H4 (cell line): ENCODE results near the gene EMC10. TPM values are rescaled to one million over a fixed set of nuclear protein-coding genes. Genes with fewer than 3 reads are reported as not detected.
A peak's percentile ranks its signal among the peaks of the same experiment; 100 is the strongest.
"Not testable (repeated sequence)": the region's sequence is repeated elsewhere in the genome, so short reads cannot be mapped to it uniquely, and the experiment has no call there.

Experiments
- DNase-seq: peaks from one replicate; pipeline ENCODE4 v3.0.0-alpha.2; 2015; ENCODE audit warnings: low spot score
- total RNA-seq: library from RNA; depleted of rRNA; stranded (reverse); fragments of >200 nt; shearing (Covaris generic); gene quantifications from 2 replicates; pipeline ENCODE4 v1.2.3, GENCODE V29; 2014; rRNA removed

Gene EMC10
- 94.2 and 144 TPM in 2 replicates for total RNA-seq

DNA sequence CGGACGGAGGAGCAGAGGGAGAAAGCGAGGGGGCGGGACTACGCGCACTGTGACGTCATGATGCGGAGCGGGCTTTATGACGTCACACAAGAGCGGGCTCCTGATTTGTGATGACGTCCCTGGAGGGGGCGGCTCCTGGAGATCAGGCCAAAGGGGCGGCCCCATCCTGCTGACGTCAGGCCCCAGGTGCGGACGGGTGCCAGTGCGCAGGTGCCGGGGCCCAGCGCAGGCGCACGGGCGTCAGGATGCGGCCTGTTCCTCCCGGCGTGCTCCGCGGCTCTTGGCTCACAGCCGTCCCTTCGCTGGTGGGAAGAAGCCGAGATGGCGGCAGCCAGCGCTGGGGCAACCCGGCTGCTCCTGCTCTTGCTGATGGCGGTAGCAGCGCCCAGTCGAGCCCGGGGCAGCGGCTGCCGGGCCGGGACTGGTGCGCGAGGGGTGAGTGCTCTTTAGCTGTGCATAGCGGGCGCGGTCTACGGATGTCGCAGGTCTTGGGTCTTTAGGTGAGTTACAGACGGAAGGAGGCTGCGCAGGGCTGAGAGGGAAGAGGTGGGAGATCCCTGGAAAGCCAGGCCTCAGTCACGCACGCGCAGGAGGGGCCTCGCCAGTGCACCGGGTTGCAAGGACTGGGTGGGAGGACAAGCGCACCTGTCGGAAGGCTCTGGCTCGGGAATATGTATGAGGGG is at the start of gene EMC10, which contains the start of gene GARIN5A:
EMC10 (plus strand) TSS at position 284 of the 683 bp plus-strand sequence; CDS start at position 322, 38 bp downstream.
GARIN5A (minus strand) TSS at position 625 of the 683 bp plus-strand sequence; CDS start at position 165, 460 bp downstream.
- peak; percentile 97 for DNase-seq

- DNase-seq = no peak
These were observed 48.9 kb upstream of the EMC10 start for GRCh38 chr19:50427318-50427925.

DNA sequence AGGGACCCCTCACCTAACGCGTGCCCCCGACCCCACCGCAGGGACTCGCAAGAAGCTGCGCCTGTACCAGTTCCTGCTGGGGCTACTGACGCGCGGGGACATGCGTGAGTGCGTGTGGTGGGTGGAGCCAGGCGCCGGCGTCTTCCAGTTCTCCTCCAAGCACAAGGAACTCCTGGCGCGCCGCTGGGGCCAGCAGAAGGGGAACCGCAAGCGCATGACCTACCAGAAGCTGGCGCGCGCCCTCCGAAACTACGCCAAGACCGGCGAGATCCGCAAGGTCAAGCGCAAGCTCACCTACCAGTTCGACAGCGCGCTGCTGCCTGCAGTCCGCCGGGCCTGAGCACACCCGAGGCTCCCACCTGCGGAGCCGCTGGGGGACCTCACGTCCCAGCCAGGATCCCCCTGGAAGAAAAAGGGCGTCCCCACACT is 48.3 kb upstream of the EMC10 start:
- DNase-seq = no peak

DNA sequence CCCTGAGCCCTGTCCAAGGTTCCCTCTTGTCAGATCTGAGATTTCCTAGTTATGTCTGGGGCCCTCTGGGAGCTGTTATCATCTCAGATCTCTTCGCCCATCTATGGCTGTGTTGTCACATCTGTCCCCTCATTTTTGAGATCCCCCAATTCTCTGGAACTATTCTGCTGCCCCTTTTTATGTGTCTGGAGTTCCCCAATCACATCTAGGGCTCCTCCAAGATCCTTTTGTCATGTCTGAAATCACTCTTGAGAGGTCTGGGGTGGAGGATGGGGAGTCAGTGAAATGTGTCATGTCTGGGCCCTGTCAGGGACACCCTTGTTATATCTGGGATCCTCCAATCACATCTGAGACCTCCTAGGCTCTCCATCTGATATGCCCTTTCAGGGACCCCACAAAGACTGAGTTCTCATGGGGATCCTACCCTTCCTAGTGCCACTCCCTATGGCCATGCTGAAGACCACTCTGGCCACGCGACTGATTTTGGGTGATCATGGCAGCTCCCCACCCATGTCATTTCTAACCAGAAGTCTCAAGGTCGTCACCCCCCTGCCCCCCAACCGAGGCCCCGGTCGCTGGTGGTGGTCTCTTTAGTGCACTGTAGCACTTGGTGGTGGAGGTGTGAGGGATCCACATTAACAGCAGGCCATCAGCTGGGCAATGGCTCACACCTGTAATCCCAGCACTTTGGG is 47.4 kb upstream of the EMC10 start:
- DNase-seq = no peak

GRCh38 chr19:50430888-50431342 is 45.4 kb upstream of the EMC10 start:
- DNase-seq = no peak

- peak; percentile 86 for DNase-seq
These were observed 44.7 kb upstream of the EMC10 start for GRCh38 chr19:50431343-50432220.

- DNase-seq = no peak
These were observed 43.9 kb upstream of the EMC10 start, which contains the start of gene MYBPC2 for GRCh38 chr19:50432221-50433028. Gene MYBPC2 (plus strand): TSS chr19:50432892. CDS start chr19:50432954, 62 bp downstream.

DNA sequence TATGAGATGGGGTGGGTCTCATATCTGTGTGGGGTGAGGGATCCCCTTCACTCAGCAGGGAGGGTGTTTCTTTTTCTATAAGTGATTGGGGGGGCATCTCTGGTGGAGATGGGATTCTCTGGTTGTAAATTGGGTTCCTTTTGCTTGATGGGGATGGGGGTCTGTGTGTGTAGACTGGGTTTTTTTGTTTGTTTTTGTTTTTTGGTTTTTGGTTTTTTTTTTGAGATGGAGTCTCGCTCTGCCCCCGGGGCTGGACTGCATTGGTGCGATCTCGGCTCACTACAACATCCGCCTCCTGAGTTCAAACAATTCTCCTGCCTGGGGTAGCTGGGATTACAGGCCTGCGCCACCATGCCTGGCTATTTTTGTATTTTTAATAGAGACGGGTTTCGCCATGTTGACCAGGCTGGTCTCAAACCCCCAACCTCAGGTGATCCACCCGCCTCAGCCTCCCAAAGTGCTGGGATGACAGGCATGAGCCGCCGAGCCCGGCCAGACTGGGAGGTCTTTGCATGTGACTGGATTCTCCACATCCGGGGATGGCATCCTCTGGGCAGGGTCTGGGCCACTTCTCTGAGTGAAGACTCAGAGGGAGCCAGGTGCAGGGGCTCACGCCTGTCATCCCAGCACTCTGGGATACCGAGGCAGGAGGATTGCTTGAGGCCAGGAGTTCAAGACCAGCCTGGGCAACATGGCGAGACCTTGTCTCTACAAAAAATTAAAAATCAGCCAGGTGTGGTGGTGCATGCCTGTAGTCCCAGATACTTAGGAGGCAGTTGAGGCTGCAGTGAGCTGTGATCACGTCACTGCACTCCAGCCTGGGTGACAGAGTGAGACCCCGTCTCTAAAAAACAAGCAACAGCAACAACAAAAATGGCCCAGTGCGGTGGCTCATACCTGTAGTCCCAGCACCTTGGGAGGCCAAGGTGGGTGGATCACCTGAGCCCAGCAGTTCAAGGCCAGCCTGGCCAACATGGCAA is 42.8 kb upstream of the EMC10 start:
- DNase-seq = no peak

- DNase-seq = no peak
These were observed 41.8 kb upstream of the EMC10 start for GRCh38 chr19:50434525-50434924.

- DNase-seq = no peak
These were observed 41.1 kb upstream of the EMC10 start for GRCh38 chr19:50435221-50435620.

DNA sequence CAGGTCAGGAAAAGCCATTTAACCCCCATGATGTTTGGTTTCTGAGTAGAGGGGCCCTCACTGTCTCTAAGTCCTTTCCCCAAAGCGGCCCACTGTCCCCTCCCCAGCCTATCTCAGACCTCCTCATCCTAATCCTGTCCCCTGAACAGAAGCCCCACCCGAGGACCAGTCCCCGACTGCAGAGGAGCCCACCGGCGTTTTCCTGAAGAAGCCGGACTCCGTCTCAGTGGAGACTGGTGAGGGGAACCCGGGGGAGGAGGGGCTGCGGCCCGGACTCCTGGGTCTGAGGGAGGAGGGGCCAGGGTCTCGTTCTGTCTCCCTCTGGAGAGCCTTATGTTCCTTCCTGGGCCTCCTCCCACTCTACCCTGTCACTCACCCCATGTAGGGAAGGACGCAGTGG is 40.7 kb upstream of the EMC10 start:
- no peak for DNase-seq

- no peak for DNase-seq
These were observed 38.4 kb upstream of the EMC10 start for GRCh38 chr19:50437862-50438449.

GRCh38 chr19:50439130-50439529 is 37.2 kb upstream of the EMC10 start:
- DNase-seq = not testable (repeated sequence)

GRCh38 chr19:50444059-50444458 is 32.2 kb upstream of the EMC10 start:
- DNase-seq = no peak

DNA sequence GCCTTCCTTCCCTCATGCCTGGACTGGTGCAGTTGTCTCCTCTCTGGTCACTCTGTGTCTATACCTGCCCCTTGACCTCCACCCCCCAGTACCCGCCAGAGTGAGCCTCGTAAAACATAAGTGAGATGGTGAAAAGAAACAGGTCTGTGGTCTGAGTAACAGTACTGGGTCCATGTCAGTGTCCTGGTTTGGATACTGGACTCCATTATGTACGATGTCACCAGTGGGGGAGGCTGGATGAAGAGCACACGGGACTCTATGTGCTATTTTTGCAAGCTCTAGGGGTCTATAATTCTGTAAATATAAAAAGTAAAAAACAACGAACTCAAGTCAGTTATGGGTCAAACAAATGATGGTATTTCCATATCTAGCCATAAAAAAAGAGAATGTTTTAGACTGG is 29.3 kb upstream of the EMC10 start:
- DNase-seq = no peak

DNA sequence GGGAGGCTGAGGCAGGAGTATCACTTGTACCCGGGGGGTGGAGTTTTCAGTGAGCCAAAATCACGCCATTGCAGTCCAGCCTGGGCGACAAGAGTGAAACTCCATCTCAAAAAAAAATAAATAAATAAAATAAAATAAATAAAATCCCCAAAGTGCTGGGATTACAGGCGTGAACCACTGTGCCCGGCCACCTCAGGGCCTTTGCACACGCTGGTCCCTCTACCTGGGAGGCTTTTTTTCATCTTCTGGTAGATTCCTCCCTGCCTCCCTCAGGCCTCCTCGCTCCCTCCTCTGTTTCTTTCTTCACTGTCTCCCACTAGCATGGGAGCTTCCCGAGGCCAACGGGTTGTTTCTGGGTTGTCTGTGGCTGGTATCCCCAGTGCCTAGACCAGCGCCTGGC is 28.6 kb upstream of the EMC10 start:
- DNase-seq = no peak

- DNase-seq = peak; percentile 65
These were observed 26.9 kb upstream of the EMC10 start for GRCh38 chr19:50449236-50449899.
